ENCODE results near the gene SEMA3G. TPM values are rescaled to one million over a fixed set of nuclear protein-coding genes. Genes with fewer than 3 reads are reported as not detected.

The SEMA3G gene
- polyA plus RNA-seq, 4 donors, result 0.67 to 30.4 (median 1.7) TPM

GRCh38 chr3:52452126-52452525 is 7.2 kb upstream of the SEMA3G start:
- Histone ChIP-seq H3K9me3 (ENCODE audit: control insufficient read depth in 2 of 2, insufficient read depth in 1 of 2, low read depth in 1 of 2, low read length in 1 of 2) (no peaks in the 10 kb centered on the region), H3K4me3 (ENCODE audit: low read depth in 1 of 3, low read length in 3 of 3) (no peak overlapping the region), H3K4me1 (ENCODE audit: control insufficient read depth in 3 of 3, insufficient read depth in 2 of 3, low read depth in 1 of 3, low read length in 2 of 3) (peaks cover 3 to 33% (median 4%) of the 10 kb centered on the region in 3 donors), H3K27ac (ENCODE audit: low read depth in 1 of 3, low read length in 2 of 3) (no peak overlapping the region), H3K36me3 (ENCODE audit: control insufficient read depth in 3 of 3, insufficient read depth in 2 of 3, low read depth in 1 of 3, low read length in 3 of 3) (no peaks in the 10 kb centered on the region), H3K27me3 (ENCODE audit: control insufficient read depth in 3 of 3, insufficient read depth in 3 of 3, low read length in 3 of 3) (no peaks in the 10 kb centered on the region)
- DNase-seq, result no peak
- no peak for FAIRE-seq
- 92 to 93% (median 93%) methylated on average over 5 to 6 of the region's 6 CpGs for WGBS, 3 donors

- FAIRE-seq (no peak), DNase-seq (no peak)
- WGBS, 3 donors, result 79 to 82% (median 82%) methylated on average over 24 of the region's 24 CpGs
- no peaks in the 10 kb centered on the region for H3K9me3 ChIP-seq (ENCODE audit: control insufficient read depth in 2 of 2, insufficient read depth in 1 of 2, low read depth in 1 of 2, low read length in 1 of 2)
- no peak overlapping the region for H3K27ac ChIP-seq (ENCODE audit: low read depth in 1 of 3, low read length in 2 of 3)
- H3K36me3 ChIP-seq (ENCODE audit: control insufficient read depth in 3 of 3, insufficient read depth in 2 of 3, low read depth in 1 of 3, low read length in 3 of 3), result no peaks in the 10 kb centered on the region
- peaks cover 0 to 2% (median 0%) of the 10 kb centered on the region in 3 donors for H3K27me3 ChIP-seq (ENCODE audit: control insufficient read depth in 3 of 3, insufficient read depth in 3 of 3, low read length in 3 of 3)
- H3K4me3 ChIP-seq (ENCODE audit: low read depth in 1 of 3, low read length in 3 of 3), result no peak overlapping the region
- peaks cover under 1 to 27% (median 4%) of the 10 kb centered on the region in 3 donors for H3K4me1 ChIP-seq (ENCODE audit: control insufficient read depth in 3 of 3, insufficient read depth in 2 of 3, low read depth in 1 of 3, low read length in 2 of 3)
Measured at GRCh38 chr3:52451237-52452083, 6.6 kb upstream of the SEMA3G start.

DNA sequence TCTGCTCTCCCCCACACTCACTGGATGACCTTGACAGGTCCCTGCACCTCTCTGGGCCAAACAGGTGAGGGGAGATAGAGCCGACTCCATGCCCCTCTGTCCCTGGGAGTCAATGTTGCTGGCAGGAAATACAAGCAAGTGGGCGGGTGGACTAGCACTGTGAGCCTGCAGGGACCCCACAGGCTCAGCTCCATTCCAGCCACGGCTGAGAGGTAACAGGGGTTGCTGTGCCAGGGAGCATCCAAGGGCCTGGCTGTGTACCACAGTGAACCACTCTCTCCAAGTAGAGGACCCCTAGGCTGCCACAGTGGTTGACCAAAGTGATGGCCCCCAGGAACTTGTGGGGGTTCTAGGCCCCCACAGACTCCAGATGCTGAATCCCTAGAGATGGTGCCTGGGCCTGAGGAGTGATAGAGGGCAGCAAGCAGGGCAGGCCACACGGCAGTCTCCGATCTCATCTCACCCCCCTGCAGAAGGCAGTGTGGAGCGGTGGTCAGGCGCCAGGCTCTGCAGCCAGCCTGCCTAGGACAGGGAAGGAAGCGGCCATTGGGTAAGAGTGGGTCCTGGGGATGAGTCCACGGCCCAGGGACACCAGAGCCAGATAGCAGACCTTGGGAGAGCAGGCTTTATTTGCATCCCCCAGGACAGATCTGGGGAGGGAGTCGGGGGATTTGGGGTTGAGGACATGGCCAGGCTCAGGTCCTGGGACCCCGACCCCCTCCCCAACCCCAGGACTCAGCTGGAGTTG is 5.8 kb upstream of the SEMA3G start:
- Histone ChIP-seq H3K4me3 (ENCODE audit: low read depth in 1 of 3, low read length in 3 of 3) (no peak overlapping the region), H3K27ac (ENCODE audit: low read depth in 1 of 3, low read length in 2 of 3) (no peak overlapping the region), H3K9me3 (ENCODE audit: control insufficient read depth in 2 of 2, insufficient read depth in 1 of 2, low read depth in 1 of 2, low read length in 1 of 2) (no peaks in the 10 kb centered on the region), H3K4me1 (ENCODE audit: control insufficient read depth in 3 of 3, insufficient read depth in 2 of 3, low read depth in 1 of 3, low read length in 2 of 3) (peaks cover 0 to 27% (median 4%) of the 10 kb centered on the region in 3 donors), H3K36me3 (ENCODE audit: control insufficient read depth in 3 of 3, insufficient read depth in 2 of 3, low read depth in 1 of 3, low read length in 3 of 3) (no peaks in the 10 kb centered on the region), H3K27me3 (ENCODE audit: control insufficient read depth in 3 of 3, insufficient read depth in 3 of 3, low read length in 3 of 3) (peaks cover 0 to 2% (median 0%) of the 10 kb centered on the region in 3 donors)
- FAIRE-seq (no peak), DNase-seq (no peak)
- WGBS, 3 donors, result 79 to 87% (median 80%) methylated on average over 11 of the region's 11 CpGs

DNA sequence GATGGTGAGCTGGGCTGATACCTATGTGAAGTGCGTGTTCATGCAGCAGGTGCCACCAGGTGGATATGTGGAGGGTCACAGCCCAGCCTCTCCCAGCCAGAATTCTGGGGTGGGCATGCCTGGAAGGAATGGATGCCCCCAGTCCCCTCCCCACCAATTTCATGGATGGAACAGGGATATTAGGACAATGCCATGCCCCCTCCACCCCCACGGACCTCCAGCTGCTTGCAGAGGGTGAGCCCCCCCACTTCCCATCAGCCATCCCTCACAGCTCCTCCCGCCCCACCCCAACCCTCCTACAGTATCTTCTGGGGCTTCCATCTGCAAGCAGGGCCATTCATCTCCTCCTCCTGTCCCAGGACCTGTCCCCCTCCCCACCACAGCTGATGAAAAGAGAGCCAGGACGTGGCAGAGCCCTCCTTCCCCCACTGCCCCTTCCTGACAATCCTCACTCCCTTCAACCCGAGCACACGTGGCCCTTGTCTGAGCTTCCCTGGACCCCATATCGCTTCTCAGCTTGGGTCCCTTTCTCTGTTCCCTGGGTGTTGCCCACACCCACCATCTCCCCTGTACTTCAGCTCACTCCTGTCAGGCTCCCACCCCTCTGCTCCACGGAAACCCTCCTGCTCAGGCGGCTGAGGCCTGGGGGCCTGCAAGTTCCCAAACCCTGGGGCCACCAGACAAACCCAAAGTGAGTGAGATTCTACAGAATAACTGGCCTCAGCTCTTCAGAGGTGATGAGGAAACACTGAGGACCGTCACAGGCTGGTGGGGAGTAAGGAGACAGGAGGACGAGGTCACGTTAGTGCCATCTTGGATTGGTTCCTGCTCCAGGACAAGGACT is 2.8 kb upstream of the SEMA3G start:
- H3K27me3 ChIP-seq (ENCODE audit: control insufficient read depth in 3 of 3, insufficient read depth in 3 of 3, low read length in 3 of 3), result peaks cover 0 to 2% (median 0%) of the 10 kb centered on the region in 3 donors
- H3K9me3 ChIP-seq (ENCODE audit: control insufficient read depth in 2 of 2, insufficient read depth in 1 of 2, low read depth in 1 of 2, low read length in 1 of 2), result no peaks in the 10 kb centered on the region
- DNase-seq (no peak), FAIRE-seq (no peak)
- no peak overlapping the region for H3K27ac ChIP-seq (ENCODE audit: low read depth in 1 of 3, low read length in 2 of 3)
- no peaks in the 10 kb centered on the region for H3K36me3 ChIP-seq (ENCODE audit: control insufficient read depth in 3 of 3, insufficient read depth in 2 of 3, low read depth in 1 of 3, low read length in 3 of 3)
- 76 to 86% (median 77%) methylated on average over 12 of the region's 12 CpGs for WGBS, 3 donors
- peaks cover 0 to 8% (median 0%) of the 10 kb centered on the region in 3 donors for H3K4me1 ChIP-seq (ENCODE audit: control insufficient read depth in 3 of 3, insufficient read depth in 2 of 3, low read depth in 1 of 3, low read length in 2 of 3)
- H3K4me3 ChIP-seq (ENCODE audit: low read depth in 1 of 3, low read length in 3 of 3), result no peak overlapping the region

DNA sequence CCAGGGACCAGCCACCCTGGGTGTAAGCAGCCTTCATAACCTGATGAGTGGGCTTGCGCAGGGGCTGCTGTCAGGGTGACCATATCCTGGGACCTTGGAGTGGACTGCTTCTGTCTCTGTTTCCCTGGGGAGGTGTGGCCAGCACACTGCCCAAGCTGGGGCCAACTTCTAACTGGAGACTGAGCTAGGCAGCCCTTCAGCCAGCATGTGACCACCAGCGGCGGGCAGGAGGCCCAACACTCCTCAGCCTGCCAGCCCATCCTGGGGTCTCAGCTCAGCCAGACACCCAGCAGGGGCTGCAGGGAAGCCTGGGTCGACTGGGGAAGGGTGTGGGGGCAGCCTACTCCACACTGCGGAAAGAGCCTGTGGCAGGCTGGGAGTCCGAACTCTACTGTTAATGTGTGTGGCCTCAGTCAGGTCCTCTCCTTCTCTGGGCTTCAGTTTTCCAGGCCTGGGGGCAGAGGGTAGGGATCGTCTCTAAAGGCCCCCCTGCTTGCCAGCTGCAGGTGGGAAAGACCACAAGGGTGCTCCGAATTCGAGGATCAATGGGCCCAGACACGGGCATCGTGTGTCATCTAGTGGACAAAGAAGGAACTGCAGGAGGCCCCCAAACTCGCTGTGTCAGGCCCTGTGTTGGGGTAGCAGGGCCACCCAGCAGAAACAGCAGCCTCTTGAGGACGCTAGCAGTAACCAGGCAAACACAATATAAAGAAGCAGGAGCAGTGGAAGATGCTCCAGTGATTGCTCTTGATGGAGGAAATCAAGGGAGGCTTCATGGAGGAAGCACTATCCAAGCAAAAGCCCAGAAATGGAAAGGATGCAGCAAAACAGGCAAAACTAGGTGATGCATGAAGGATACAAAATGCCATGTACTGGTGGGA is 2.0 kb upstream of the SEMA3G start:
- Histone ChIP-seq H3K36me3 (ENCODE audit: control insufficient read depth in 3 of 3, insufficient read depth in 2 of 3, low read depth in 1 of 3, low read length in 3 of 3) (no peaks in the 10 kb centered on the region), H3K27me3 (ENCODE audit: control insufficient read depth in 3 of 3, insufficient read depth in 3 of 3, low read length in 3 of 3) (peaks cover 0 to 2% (median 0%) of the 10 kb centered on the region in 3 donors), H3K9me3 (ENCODE audit: control insufficient read depth in 2 of 2, insufficient read depth in 1 of 2, low read depth in 1 of 2, low read length in 1 of 2) (no peaks in the 10 kb centered on the region), H3K27ac (ENCODE audit: low read depth in 1 of 3, low read length in 2 of 3) (no peak overlapping the region), H3K4me1 (ENCODE audit: control insufficient read depth in 3 of 3, insufficient read depth in 2 of 3, low read depth in 1 of 3, low read length in 2 of 3) (peaks cover 0 to 5% (median 0%) of the 10 kb centered on the region in 3 donors), H3K4me3 (ENCODE audit: low read depth in 1 of 3, low read length in 3 of 3) (no peak overlapping the region)
- DNase-seq (peak; percentile 54 to 69), FAIRE-seq (no peak)
- whole genome bisulfite sequencing, 3 donors, result 36 to 39% (median 38%) methylated on average over 13 of the region's 13 CpGs

GRCh38 chr3:52446042-52446441 is 1.1 kb upstream of the SEMA3G start:
- no peak for FAIRE-seq
- WGBS, 3 donors, result 84 to 93% (median 92%) methylated on average over 4 of the region's 4 CpGs
- Histone ChIP-seq H3K9me3 (ENCODE audit: control insufficient read depth in 2 of 2, insufficient read depth in 1 of 2, low read depth in 1 of 2, low read length in 1 of 2) (no peaks in the 10 kb centered on the region), H3K36me3 (ENCODE audit: control insufficient read depth in 3 of 3, insufficient read depth in 2 of 3, low read depth in 1 of 3, low read length in 3 of 3) (no peaks in the 10 kb centered on the region), H3K4me3 (ENCODE audit: low read depth in 1 of 3, low read length in 3 of 3) (no peak overlapping the region), H3K27me3 (ENCODE audit: control insufficient read depth in 3 of 3, insufficient read depth in 3 of 3, low read length in 3 of 3) (peaks cover 0 to 2% (median 0%) of the 10 kb centered on the region in 3 donors), H3K4me1 (ENCODE audit: control insufficient read depth in 3 of 3, insufficient read depth in 2 of 3, low read depth in 1 of 3, low read length in 2 of 3) (peaks cover 0 to 5% (median 0%) of the 10 kb centered on the region in 3 donors), H3K27ac (ENCODE audit: low read depth in 1 of 3, low read length in 2 of 3) (no peak overlapping the region)
- no peak for DNase-seq

- peaks cover 0 to 5% (median 0%) of the 10 kb centered on the region in 3 donors for H3K4me1 ChIP-seq (ENCODE audit: control insufficient read depth in 3 of 3, insufficient read depth in 2 of 3, low read depth in 1 of 3, low read length in 2 of 3)
- peaks cover 0 to 2% (median 0%) of the 10 kb centered on the region in 3 donors for H3K27me3 ChIP-seq (ENCODE audit: control insufficient read depth in 3 of 3, insufficient read depth in 3 of 3, low read length in 3 of 3)
- H3K4me3 ChIP-seq (ENCODE audit: low read depth in 1 of 3, low read length in 3 of 3), result no peak overlapping the region
- DNase-seq (no peak), FAIRE-seq (no peak)
- H3K9me3 ChIP-seq (ENCODE audit: control insufficient read depth in 2 of 2, insufficient read depth in 1 of 2, low read depth in 1 of 2, low read length in 1 of 2), result no peaks in the 10 kb centered on the region
- 87 to 90% (median 88%) methylated on average over 25 of the region's 25 CpGs for WGBS, 3 donors
- no peaks in the 10 kb centered on the region for H3K36me3 ChIP-seq (ENCODE audit: control insufficient read depth in 3 of 3, insufficient read depth in 2 of 3, low read depth in 1 of 3, low read length in 3 of 3)
- H3K27ac ChIP-seq (ENCODE audit: low read depth in 1 of 3, low read length in 2 of 3), result no peak overlapping the region
Measured at GRCh38 chr3:52443791-52444687, 864 bp downstream of the SEMA3G start.
